GM19438 (cell line): ENCODE measurements around the gene PDZD2.

Experiments
- ATAC-seq: cut with Tn5 transposase; IDR thresholded peaks from one replicate; pipeline ENCODE4 v1.9.1; 2021; ENCODE audit warnings: low read depth; ENCODE audit not compliant: unreplicated experiment

Gene PDZD2

GRCh38 chr5:31637851-31638250 is 1.1 kb upstream of the PDZD2 start:
- no peak for ATAC-seq

GRCh38 chr5:31638345-31638744 is 586 bp upstream of the PDZD2 start:
- ATAC-seq = no peak

GRCh38 chr5:31639481-31640411 is 815 bp downstream of the PDZD2 start:
- no peak for ATAC-seq

- ATAC-seq = no peak
Observed at GRCh38 chr5:31640573-31640972, 1.6 kb downstream of the PDZD2 start.

- no peak for ATAC-seq
Observed at GRCh38 chr5:31641059-31641458, 2.1 kb downstream of the PDZD2 start.

- ATAC-seq = no peak
Observed at GRCh38 chr5:31641575-31641974, 2.6 kb downstream of the PDZD2 start.

GRCh38 chr5:31645420-31646081 is 6.6 kb downstream of the PDZD2 start:
- ATAC-seq = no peak

GRCh38 chr5:31648326-31648725 is 9.4 kb downstream of the PDZD2 start:
- no peak for ATAC-seq

- no peak for ATAC-seq
Observed at GRCh38 chr5:31651241-31651640, 12.3 kb downstream of the PDZD2 start.

- ATAC-seq = no peak
Observed at GRCh38 chr5:31655491-31655890, 16.6 kb downstream of the PDZD2 start.

GRCh38 chr5:31656806-31657205 is 17.9 kb downstream of the PDZD2 start:
- no peak for ATAC-seq

- no peak for ATAC-seq
Observed at GRCh38 chr5:31657315-31657979, 18.5 kb downstream of the PDZD2 start.

GRCh38 chr5:31661257-31661656 is 22.3 kb downstream of the PDZD2 start:
- no peak for ATAC-seq

- ATAC-seq = no peak
Observed at GRCh38 chr5:31663519-31663918, 24.6 kb downstream of the PDZD2 start.

GRCh38 chr5:31664566-31664965 is 25.6 kb downstream of the PDZD2 start:
- ATAC-seq = no peak

GRCh38 chr5:31671339-31671741 is 32.4 kb downstream of the PDZD2 start:
- ATAC-seq = no peak

- no peak for ATAC-seq
Observed at GRCh38 chr5:31674371-31674951, 35.5 kb downstream of the PDZD2 start.

- ATAC-seq = no peak
Observed at GRCh38 chr5:31675472-31675871, 36.5 kb downstream of the PDZD2 start.

- no peak for ATAC-seq
Observed at GRCh38 chr5:31678180-31678579, 39.2 kb downstream of the PDZD2 start.

GRCh38 chr5:31680528-31680927 is 41.6 kb downstream of the PDZD2 start:
- no peak for ATAC-seq

GRCh38 chr5:31682025-31682424 is 43.1 kb downstream of the PDZD2 start:
- ATAC-seq = no peak
